Esophagus (tissue), 2 donors: ENCODE data around the gene PANX2. TPM values are rescaled to one million over a fixed set of nuclear protein-coding genes. Genes with fewer than 3 reads are reported as not detected.
"Not testable (repeated sequence)": the region's sequence is repeated elsewhere in the genome, so short reads cannot be mapped to it uniquely, and the experiment has no call there.

Experiments used
- H3K27ac ChIP-seq, 2 donors: one replicate each; pipeline ENCODE4 v1.5.1; 2013; ENCODE audit warnings: low read depth in 2 of 2, mild to moderate bottlenecking in 2 of 2, inconsistent platforms in 1 of 2, low read length in 1 of 2, moderate library complexity in 1 of 2
- H3K27me3 ChIP-seq, 2 donors: one replicate each; pipeline ENCODE4 v1.6.1; 2013; ENCODE audit warnings: low read length in 2 of 2, control low read depth in 1 of 2, mild to moderate bottlenecking in 1 of 2; ENCODE audit not compliant: insufficient read depth in 2 of 2, control insufficient read depth in 1 of 2
- H3K36me3 ChIP-seq, 2 donors: one replicate each; pipeline ENCODE4 v1.6.1; 2013; ENCODE audit warnings: low read length in 1 of 2; ENCODE audit not compliant: control insufficient read depth in 2 of 2, insufficient read depth in 2 of 2
- H3K4me1 ChIP-seq, 2 donors: one replicate each; pipeline ENCODE4 v1.6.1; 2013; ENCODE audit warnings: low read length in 1 of 2; ENCODE audit not compliant: control insufficient read depth in 2 of 2, insufficient read depth in 2 of 2
- H3K4me3 ChIP-seq, 2 donors: one replicate each; pipeline ENCODE4 v1.5.1; 2013; ENCODE audit warnings: low read length in 2 of 2, mild to moderate bottlenecking in 2 of 2, low read depth in 1 of 2, moderate library complexity in 1 of 2
- H3K9me3 ChIP-seq, 2 donors: one replicate each; pipeline ENCODE4 v1.6.1; 2013; ENCODE audit warnings: mild to moderate bottlenecking in 2 of 2, low read depth in 1 of 2, low read length in 1 of 2, moderate library complexity in 1 of 2; ENCODE audit not compliant: control insufficient read depth in 2 of 2, insufficient read depth in 1 of 2
- WGBS, 2 donors: extraction: QIAGEN DNeasy Blood & Tissue Kit; methylation state at CpG; one replicate each; pipeline ENCODE4 v1.1.7; 2013; 5-methylcytosine and 5-hydroxymethylcytosine counted together
- polyA plus RNA-seq, 2 donors: library from polyadenylated mRNA; stranded (reverse); fragments of 200-250 nt; gene quantifications; one replicate each; pipeline ENCODE4 v1.2.3, GENCODE V29; 2013
- donor health status: healthy with polysubstance abuse.
- donor health status: Bipolar disorder and iron deficiency.

PANX2 gene, protein sequence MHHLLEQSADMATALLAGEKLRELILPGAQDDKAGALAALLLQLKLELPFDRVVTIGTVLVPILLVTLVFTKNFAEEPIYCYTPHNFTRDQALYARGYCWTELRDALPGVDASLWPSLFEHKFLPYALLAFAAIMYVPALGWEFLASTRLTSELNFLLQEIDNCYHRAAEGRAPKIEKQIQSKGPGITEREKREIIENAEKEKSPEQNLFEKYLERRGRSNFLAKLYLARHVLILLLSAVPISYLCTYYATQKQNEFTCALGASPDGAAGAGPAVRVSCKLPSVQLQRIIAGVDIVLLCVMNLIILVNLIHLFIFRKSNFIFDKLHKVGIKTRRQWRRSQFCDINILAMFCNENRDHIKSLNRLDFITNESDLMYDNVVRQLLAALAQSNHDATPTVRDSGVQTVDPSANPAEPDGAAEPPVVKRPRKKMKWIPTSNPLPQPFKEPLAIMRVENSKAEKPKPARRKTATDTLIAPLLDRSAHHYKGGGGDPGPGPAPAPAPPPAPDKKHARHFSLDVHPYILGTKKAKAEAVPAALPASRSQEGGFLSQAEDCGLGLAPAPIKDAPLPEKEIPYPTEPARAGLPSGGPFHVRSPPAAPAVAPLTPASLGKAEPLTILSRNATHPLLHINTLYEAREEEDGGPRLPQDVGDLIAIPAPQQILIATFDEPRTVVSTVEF
- polyA plus RNA-seq: 1 to 10 TPM; 2.1 to 2.6 TPM

DNA sequence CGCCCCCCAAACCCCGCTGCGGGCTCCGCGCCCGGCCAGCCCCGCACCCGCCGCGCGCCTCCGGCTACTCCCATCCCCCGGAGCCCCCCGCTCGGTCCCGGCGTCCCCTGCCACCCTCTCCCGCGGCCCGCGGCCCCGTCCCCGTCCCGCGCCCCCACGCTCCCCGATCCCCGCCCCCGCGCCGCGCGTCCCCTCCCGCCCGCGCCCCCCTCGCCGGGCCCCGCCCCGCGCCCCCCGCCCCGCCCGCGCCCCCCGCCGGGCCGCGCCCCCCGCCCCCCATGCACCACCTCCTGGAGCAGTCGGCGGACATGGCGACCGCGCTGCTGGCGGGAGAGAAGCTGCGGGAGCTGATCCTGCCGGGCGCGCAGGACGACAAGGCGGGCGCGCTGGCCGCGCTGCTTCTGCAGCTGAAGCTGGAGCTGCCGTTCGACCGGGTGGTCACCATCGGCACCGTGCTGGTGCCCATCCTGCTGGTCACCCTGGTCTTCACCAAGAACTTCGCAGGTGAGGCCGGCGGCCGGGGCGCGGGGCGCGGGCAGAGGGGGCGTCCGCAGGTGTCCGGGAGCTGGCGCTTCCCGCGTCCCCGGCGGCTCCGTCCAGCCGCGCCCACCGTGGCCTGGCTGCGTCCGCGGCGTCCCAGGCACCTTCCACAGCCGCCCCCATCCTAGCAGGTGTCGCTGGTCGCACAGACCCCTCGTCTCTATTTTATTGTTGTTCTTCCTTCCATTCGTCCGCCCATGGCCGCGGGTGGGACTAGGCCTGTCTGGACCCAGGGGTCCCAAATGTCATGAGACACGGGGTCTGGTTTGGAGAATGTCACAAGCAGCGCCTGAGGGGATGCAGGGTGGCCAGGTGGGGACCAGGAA lies at the start of gene PANX2:
Gene PANX2, plus strand, starts transcription at position 279 of the 866 bp plus-strand sequence. Its CDS starts 0 bp downstream, at position 279.
- Histone ChIP-seq H3K4me3 (peak within 1 kb of the TSS; percentile 45 to 61), H3K27ac (no peak within 1 kb of the TSS), H3K36me3 (no peaks in the 10 kb centered on the region), H3K4me1 (peaks cover 0 to 2% of the 10 kb centered on the region in 2 donors), H3K27me3 (no peaks in the 10 kb centered on the region), H3K9me3 (no peaks in the 10 kb centered on the region)
- 11 to 20% methylated on average over 45 to 105 of the region's 105 CpGs for WGBS, 2 donors

- WGBS, 2 donors: 71 to 82% methylated on average over 11 of the region's 11 CpGs
- Histone ChIP-seq H3K4me3 (no peak overlapping the region), H3K27ac (no peak overlapping the region), H3K9me3 (peaks cover 0 to 4% of the 10 kb centered on the region in 2 donors), H3K36me3 (no peaks in the 10 kb centered on the region), H3K27me3 (peaks cover 0 to 2% of the 10 kb centered on the region in 2 donors), H3K4me1 (no peaks in the 10 kb centered on the region)
These were observed 49.3 kb upstream of the PANX2 start for GRCh38 chr22:50121202-50121740.

DNA sequence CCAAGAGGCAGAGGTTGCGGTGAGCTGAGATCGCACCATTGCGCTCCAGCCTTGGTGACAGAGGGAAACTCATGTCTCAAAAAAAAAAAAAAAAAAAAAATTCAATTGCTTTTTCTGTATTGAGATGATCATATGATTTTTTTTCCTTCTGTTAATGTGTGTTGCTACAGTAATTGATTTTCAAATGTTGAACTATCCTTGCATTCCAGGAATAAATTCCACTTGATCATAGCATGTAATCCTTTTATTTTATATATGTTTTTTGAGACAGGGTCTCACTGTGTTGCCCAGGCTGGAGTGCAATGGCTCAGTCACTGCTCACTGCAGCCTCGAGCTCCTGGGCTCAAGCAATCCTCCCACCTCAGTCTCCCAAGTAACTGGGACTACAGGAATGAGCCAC lies 47.4 kb upstream of the PANX2 start:
- 89 to 93% methylated on average over 4 of the region's 4 CpGs for WGBS, 2 donors
- H3K36me3 ChIP-seq: no peaks in the 10 kb centered on the region
- no peak overlapping the region for H3K4me3 ChIP-seq
- no peak overlapping the region for H3K27ac ChIP-seq
- H3K27me3 ChIP-seq: peaks cover 0 to 2% of the 10 kb centered on the region in 2 donors
- peaks cover 0 to 4% of the 10 kb centered on the region in 2 donors for H3K9me3 ChIP-seq
- H3K4me1 ChIP-seq: no peaks in the 10 kb centered on the region

- 82 to 85% methylated on average over 9 of the region's 9 CpGs for WGBS, 2 donors
- Histone ChIP-seq H3K9me3 (peaks cover 0 to 4% of the 10 kb centered on the region in 2 donors), H3K27ac (no peak overlapping the region), H3K27me3 (peaks cover 0 to under 1% of the 10 kb centered on the region in 2 donors), H3K4me1 (no peaks in the 10 kb centered on the region), H3K4me3 (no peak overlapping the region), H3K36me3 (no peaks in the 10 kb centered on the region)
These were observed 45.5 kb upstream of the PANX2 start for GRCh38 chr22:50125029-50125428.

- Histone ChIP-seq H3K27ac (no peak overlapping the region), H3K4me1 (no peaks in the 10 kb centered on the region), H3K4me3 (no peak overlapping the region), H3K9me3 (no peaks in the 10 kb centered on the region), H3K27me3 (no peaks in the 10 kb centered on the region), H3K36me3 (no peaks in the 10 kb centered on the region)
- WGBS, 2 donors: 77 to 84% methylated on average over 10 of the region's 10 CpGs
These were observed 41.3 kb upstream of the PANX2 start for GRCh38 chr22:50129121-50129736.

GRCh38 chr22:50131894-50132293 lies 38.6 kb upstream of the PANX2 start:
- WGBS, 2 donors: 88 to 94% methylated on average over 4 of the region's 4 CpGs
- H3K9me3 ChIP-seq: no peaks in the 10 kb centered on the region

DNA sequence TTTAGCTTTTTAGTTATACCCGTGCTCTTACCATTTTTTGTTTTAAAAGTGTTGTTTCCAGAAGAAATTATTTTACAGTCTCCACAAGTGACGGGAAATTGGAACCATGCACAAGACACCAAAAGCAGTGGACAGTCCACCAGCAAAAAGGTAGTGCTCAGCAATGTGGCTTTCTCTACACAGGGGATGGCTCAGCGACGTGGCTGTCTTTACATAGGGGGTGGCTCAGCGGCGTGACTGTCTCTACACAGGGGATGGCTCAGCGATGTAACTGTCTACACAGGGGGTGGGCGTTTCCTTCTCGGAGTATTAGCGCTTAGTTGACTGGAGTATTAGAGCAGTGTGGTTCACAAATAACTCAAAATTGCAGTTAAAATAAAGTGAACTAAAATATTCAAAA lies 36.0 kb upstream of the PANX2 start:
- Histone ChIP-seq H3K4me3 (no peak overlapping the region), H3K27ac (no peak overlapping the region), H3K9me3 (no peaks in the 10 kb centered on the region), H3K27me3 (no peaks in the 10 kb centered on the region), H3K36me3 (no peaks in the 10 kb centered on the region), H3K4me1 (no peaks in the 10 kb centered on the region)
- 83 to 86% methylated on average over 10 of the region's 10 CpGs for WGBS, 2 donors

More at GRCh38 chr22:50131894-50132293, 38.6 kb upstream of the PANX2 start:
- H3K36me3 ChIP-seq: no peaks in the 10 kb centered on the region
- no peak overlapping the region for H3K4me3 ChIP-seq
- no peaks in the 10 kb centered on the region for H3K4me1 ChIP-seq
- no peaks in the 10 kb centered on the region for H3K27me3 ChIP-seq
- H3K27ac ChIP-seq: no peak overlapping the region

- no peaks in the 10 kb centered on the region for H3K36me3 ChIP-seq
- peaks cover 0 to 2% of the 10 kb centered on the region in 2 donors for H3K4me1 ChIP-seq
- no peak overlapping the region for H3K4me3 ChIP-seq
- no peak overlapping the region for H3K27ac ChIP-seq
- 59 to 64% methylated on average over 5 of the region's 5 CpGs for WGBS, 2 donors
- H3K27me3 ChIP-seq: no peaks in the 10 kb centered on the region
- H3K9me3 ChIP-seq: no peaks in the 10 kb centered on the region
These were observed 33.9 kb upstream of the PANX2 start for GRCh38 chr22:50136581-50137015.

DNA sequence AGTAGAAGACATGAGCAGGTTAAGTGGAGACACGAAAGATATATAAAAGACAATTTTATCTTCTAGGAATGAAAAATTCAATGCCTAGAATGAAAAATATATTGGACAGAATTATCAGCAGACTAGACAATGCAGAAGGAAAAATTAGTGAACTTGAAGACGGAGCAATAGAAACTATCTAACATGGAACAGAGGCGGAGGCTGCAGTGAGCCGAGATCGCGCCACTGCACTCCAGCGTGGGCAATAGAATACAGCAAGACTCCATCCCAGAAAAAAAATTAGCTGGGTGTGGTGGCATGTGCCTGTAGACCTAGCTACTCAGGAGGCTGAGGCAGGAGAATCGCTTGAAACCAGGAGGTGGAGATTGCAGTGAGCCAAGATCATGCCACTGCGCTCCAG lies 33.3 kb upstream of the PANX2 start:
- not testable (repeated sequence) for H3K4me3 ChIP-seq, H3K27me3 ChIP-seq, H3K9me3 ChIP-seq, H3K4me1 ChIP-seq, H3K36me3 ChIP-seq, H3K27ac ChIP-seq
- WGBS, 2 donors: 96% methylated on average over 9 of the region's 9 CpGs
